Testis (tissue), 2 donors: ENCODE measurements around the gene RNF39.

Source experiments
- POLR2A ChIP-seq: fragments of 450-650 bp; IDR thresholded peaks from one replicate; pipeline ENCODE4 v1.6.1; 2017; ENCODE audit warnings: antibody characterized with exemption, mild to moderate bottlenecking, moderate library complexity
- TF ChIP-seq, protein P1 (sequence below), 3 experiments: fragments of 450-650 bp in 2 of 3; fragments of 200-600 bp in 1 of 3; sonication (generic) in 1 of 3; IDR thresholded peaks; one replicate each; pipeline ENCODE4 v1.5.1; 2016 to 2019; ENCODE audit warnings: antibody characterized with exemption in 3 of 3, mild to moderate bottlenecking in 2 of 3, moderate library complexity in 1 of 3

DNA sequence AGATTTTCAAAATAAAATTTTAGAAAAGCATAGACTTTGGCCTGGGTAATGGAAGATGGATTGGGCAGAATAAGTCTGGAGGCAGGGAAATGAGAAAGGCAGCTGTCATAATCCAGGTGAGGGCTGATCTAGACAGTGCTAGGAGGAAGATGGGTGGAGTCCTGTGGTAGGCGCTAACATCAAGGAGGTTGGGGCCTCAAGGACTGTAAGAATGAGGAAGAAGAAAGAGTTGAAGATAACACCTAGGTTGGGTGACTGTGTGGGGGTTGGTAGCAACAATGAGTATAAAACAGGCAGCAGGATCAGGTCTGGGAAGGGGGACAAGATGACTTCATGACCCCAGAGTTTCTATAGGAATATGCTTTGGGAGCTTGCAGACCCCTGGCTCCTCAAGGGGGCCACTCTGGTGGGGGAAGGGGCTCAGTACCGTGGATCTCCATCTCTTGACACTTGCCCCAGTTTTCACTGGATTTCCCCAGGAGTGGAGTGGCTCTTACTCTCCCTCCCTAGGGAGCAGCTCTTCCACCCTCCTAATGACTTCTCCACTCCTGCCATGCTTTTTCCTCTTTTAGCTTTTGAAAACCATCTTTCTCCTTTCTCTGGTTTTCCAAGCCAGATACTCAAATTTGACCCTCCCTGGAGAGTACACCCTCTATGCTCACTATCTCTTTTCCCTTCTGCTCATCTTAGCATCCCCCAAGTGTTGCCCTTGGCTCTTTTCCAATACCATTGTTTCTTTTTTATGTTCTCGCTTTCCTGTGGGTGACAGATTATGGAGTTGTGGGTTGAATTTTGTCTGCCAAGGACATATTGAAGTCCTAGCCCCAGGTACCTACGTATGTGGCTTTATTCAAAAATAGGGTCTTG is 22.6 kb upstream of the RNF39 start:
- TF ChIP-seq, protein P1, sequence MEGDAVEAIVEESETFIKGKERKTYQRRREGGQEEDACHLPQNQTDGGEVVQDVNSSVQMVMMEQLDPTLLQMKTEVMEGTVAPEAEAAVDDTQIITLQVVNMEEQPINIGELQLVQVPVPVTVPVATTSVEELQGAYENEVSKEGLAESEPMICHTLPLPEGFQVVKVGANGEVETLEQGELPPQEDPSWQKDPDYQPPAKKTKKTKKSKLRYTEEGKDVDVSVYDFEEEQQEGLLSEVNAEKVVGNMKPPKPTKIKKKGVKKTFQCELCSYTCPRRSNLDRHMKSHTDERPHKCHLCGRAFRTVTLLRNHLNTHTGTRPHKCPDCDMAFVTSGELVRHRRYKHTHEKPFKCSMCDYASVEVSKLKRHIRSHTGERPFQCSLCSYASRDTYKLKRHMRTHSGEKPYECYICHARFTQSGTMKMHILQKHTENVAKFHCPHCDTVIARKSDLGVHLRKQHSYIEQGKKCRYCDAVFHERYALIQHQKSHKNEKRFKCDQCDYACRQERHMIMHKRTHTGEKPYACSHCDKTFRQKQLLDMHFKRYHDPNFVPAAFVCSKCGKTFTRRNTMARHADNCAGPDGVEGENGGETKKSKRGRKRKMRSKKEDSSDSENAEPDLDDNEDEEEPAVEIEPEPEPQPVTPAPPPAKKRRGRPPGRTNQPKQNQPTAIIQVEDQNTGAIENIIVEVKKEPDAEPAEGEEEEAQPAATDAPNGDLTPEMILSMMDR (IDR thresholded peaks at IDR 0.05), result no peak
- no peak for TF ChIP-seq POLR2A
